ENCODE results near the gene STRA6.

GRCh38 chr15:74240002-74240568 lies 37.5 kb upstream of the STRA6 start:
- TF ChIP-seq, protein P1, sequence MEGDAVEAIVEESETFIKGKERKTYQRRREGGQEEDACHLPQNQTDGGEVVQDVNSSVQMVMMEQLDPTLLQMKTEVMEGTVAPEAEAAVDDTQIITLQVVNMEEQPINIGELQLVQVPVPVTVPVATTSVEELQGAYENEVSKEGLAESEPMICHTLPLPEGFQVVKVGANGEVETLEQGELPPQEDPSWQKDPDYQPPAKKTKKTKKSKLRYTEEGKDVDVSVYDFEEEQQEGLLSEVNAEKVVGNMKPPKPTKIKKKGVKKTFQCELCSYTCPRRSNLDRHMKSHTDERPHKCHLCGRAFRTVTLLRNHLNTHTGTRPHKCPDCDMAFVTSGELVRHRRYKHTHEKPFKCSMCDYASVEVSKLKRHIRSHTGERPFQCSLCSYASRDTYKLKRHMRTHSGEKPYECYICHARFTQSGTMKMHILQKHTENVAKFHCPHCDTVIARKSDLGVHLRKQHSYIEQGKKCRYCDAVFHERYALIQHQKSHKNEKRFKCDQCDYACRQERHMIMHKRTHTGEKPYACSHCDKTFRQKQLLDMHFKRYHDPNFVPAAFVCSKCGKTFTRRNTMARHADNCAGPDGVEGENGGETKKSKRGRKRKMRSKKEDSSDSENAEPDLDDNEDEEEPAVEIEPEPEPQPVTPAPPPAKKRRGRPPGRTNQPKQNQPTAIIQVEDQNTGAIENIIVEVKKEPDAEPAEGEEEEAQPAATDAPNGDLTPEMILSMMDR (IDR thresholded peaks at IDR 0.05): no peak
- TF ChIP-seq EZH2 (IDR thresholded peaks at IDR 0.05; ENCODE audit: borderline replicate concordance, insufficient read depth, low read depth, low read length, poor library complexity, severe bottlenecking): no peak
